Transverse colon (tissue), 4 donors: ENCODE data around the gene ZCCHC3. TPM values are rescaled to one million over a fixed set of nuclear protein-coding genes. Genes with fewer than 3 reads are reported as not detected.

Experiments used
- DNase-seq: peaks from one replicate; pipeline ENCODE4 v3.0.0-alpha.2; 2019
- H3K27ac ChIP-seq, 4 donors: fragments of 200-600 bp; sonication (generic); 2 replicates each; pipeline ENCODE4 v1.5.1; 2016 to 2018; ENCODE audit warnings: inconsistent platforms in 4 of 4
- H3K27me3 ChIP-seq: fragments of 200-600 bp; sonication (generic); 2 replicates; pipeline ENCODE4 v1.5.1; 2017; ENCODE audit warnings: inconsistent platforms
- H3K36me3 ChIP-seq, 4 donors: fragments of 200-600 bp; sonication (generic); 2 replicates each; pipeline ENCODE4 v1.5.1; 2017 to 2019; ENCODE audit warnings: inconsistent platforms in 4 of 4
- H3K4me1 ChIP-seq, 4 donors: fragments of 200-600 bp; sonication (generic); 2 replicates each; pipeline ENCODE4 v1.5.1; 2017 to 2020; ENCODE audit warnings: inconsistent platforms in 4 of 4
- H3K4me3 ChIP-seq, 4 donors: fragments of 200-600 bp; sonication (generic); 1 replicate in 1 of 4; 2 replicates in 3 of 4; pipeline versions ENCODE4 v1.5.1 to v1.6.1; 2017 to 2019; ENCODE audit warnings: inconsistent platforms in 4 of 4
- H3K9me3 ChIP-seq, 2 donors: fragments of 200-600 bp; sonication (generic); 2 replicates each; pipeline ENCODE4 v1.5.1; 2017 to 2019; ENCODE audit warnings: inconsistent platforms in 2 of 2
- CTCF ChIP-seq, 5 experiments: fragments of 200-600 bp in 3 of 5; fragments of 450-650 bp in 2 of 5; sonication (generic) in 3 of 5; IDR thresholded peaks; 1 replicate in 2 of 5; 2 replicates in 3 of 5; pipeline ENCODE4 v1.5.1; 2016 to 2017; ENCODE audit warnings: antibody characterized with exemption in 5 of 5, inconsistent platforms in 3 of 5, mild to moderate bottlenecking in 2 of 5, moderate library complexity in 1 of 5
- EP300 ChIP-seq: sonication (generic); formaldehyde crosslinking; IDR thresholded peaks from one replicate; pipeline ENCODE4 v1.6.1; 2017; ENCODE audit warnings: antibody characterized with exemption, low read depth
- POLR2A ChIP-seq: fragments of 450-650 bp; IDR thresholded peaks from one replicate; pipeline ENCODE4 v1.6.1; 2016; ENCODE audit warnings: antibody characterized with exemption, mild to moderate bottlenecking, moderate library complexity
- POLR2AphosphoS5 ChIP-seq, 3 donors: sonication (generic); formaldehyde crosslinking; IDR thresholded peaks; one replicate each; pipeline ENCODE4 v1.6.1; 2016; ENCODE audit warnings: antibody characterized with exemption in 3 of 3
- WGBS, 2 donors: methylation state at CpG; one replicate each; pipeline ENCODE4 v1.1.5; 2018; ENCODE audit warnings: low coverage in 1 of 2; 5-methylcytosine and 5-hydroxymethylcytosine counted together
- in situ Hi-C, 4 donors: fragments of 200-750 bp; cut with MboI; loops; one replicate each; pipeline versions ENCODE4 v1.15.0 to v1.15.1; 2017; ENCODE audit warnings: low sequenced_read_pairs in 3 of 4, low pct_ligation_motif_present in 1 of 4, low pct_unique_long_range_greater_than_20kb in 1 of 4
- intact Hi-C: fragments of 100-400 bp; cut with DNase I; formaldehyde crosslinking; loops from one replicate; pipeline ENCODE4 v1.15.1; 2023; ENCODE audit warnings: low total_unique reads
- total RNA-seq, 4 donors: library from RNA; depleted of rRNA; stranded (reverse); fragments of >200 nt; gene quantifications; one replicate each; pipeline ENCODE4 v1.1.0, GENCODE V29; 2016

The ZCCHC3 gene
- total RNA-seq, 4 donors from 2014 or later, result 6.6 to 16.0 (median 10.1) TPM

- TF ChIP-seq POLR2A, result peak; percentile 75
- peak; percentile 59 to 86 (median 64) for TF ChIP-seq POLR2AphosphoS5 (IDR thresholded peaks at IDR 0.05)
- no peak for TF ChIP-seq EP300
- in situ Hi-C loops, result no loop called here
- intact Hi-C loops, result no loop called here
These were observed 780 bp downstream of the ZCCHC3 start for GRCh38 chr20:297925-298775.

GRCh38 chr20:298776-299391, 1.5 kb downstream of the ZCCHC3 start:
- H3K9me3 ChIP-seq, result no peaks in the 10 kb centered on the region
- TF ChIP-seq EP300 (no peak), CTCF (IDR thresholded peaks at IDR 0.05) (no peak), POLR2A (no peak), POLR2AphosphoS5 (IDR thresholded peaks at IDR 0.05) (no peak)
- H3K36me3 ChIP-seq, result no peaks in the 10 kb centered on the region
- WGBS, 2 donors, result 3 to 11% methylated on average over 9 to 15 of the region's 15 CpGs
- no peak for DNase-seq
- peaks cover 4 to 36% (median 36%) of the 10 kb centered on the region in 4 donors for H3K4me1 ChIP-seq
- no peaks in the 10 kb centered on the region for H3K27me3 ChIP-seq
- peak overlapping the region; percentile 67 to 96 (median 84) for H3K4me3 ChIP-seq
- H3K27ac ChIP-seq, result peak overlapping the region; percentile 96 to 100 (median 100)
- in situ Hi-C loops (no loop called here), intact Hi-C loops (no loop called here)

More at GRCh38 chr20:297925-298775, 780 bp downstream of the ZCCHC3 start:
- Histone ChIP-seq H3K27me3 (no peaks in the 10 kb centered on the region), H3K36me3 (no peaks in the 10 kb centered on the region), H3K4me3 (peak overlapping the region; percentile 67 to 96 (median 84)), H3K27ac (peak overlapping the region; percentile 96 to 100 (median 100)), H3K4me1 (peaks cover 4 to 36% (median 36%) of the 10 kb centered on the region in 4 donors), H3K9me3 (no peaks in the 10 kb centered on the region)
- DNase-seq, result peak; percentile 84
- 1% methylated on average over 55 of the region's 75 CpGs; no CpG with 5 or more reads in 1 of the 2 donors for WGBS, 2 donors

- intact Hi-C loops, result no loop called here
- peaks cover 4 to 36% (median 36%) of the 10 kb centered on the region in 4 donors for H3K4me1 ChIP-seq
- no peaks in the 10 kb centered on the region for H3K9me3 ChIP-seq
- H3K27me3 ChIP-seq, result no peaks in the 10 kb centered on the region
- TF ChIP-seq EP300, result no peak
- TF ChIP-seq POLR2AphosphoS5 (IDR thresholded peaks at IDR 0.05), result no peak
- WGBS, 2 donors, result 45 to 50% methylated on average over 7 to 10 of the region's 10 CpGs
- peak overlapping the region in 1 of 4 donors; percentile 67 for H3K4me3 ChIP-seq
- in situ Hi-C loops, result no loop called here
- no peaks in the 10 kb centered on the region for H3K36me3 ChIP-seq
- no peak for DNase-seq
- peak overlapping the region in 3 of 4 donors; percentile 4 to 36 (median 11) for H3K27ac ChIP-seq
These were observed 3.1 kb downstream of the ZCCHC3 start for GRCh38 chr20:300345-300990.

- WGBS, 2 donors, result 74 to 87% methylated on average over 10 to 13 of the region's 13 CpGs
- Histone ChIP-seq H3K27ac (no peak overlapping the region), H3K27me3 (no peaks in the 10 kb centered on the region), H3K4me1 (peaks cover 0 to 30% (median 29%) of the 10 kb centered on the region in 4 donors), H3K36me3 (no peaks in the 10 kb centered on the region), H3K9me3 (no peaks in the 10 kb centered on the region), H3K4me3 (no peak overlapping the region)
- in situ Hi-C loops (no loop called here), intact Hi-C loops (no loop called here)
- no peak for DNase-seq
- no peak for TF ChIP-seq POLR2AphosphoS5 (IDR thresholded peaks at IDR 0.05)
- no peak for TF ChIP-seq EP300
These were observed 4.8 kb downstream of the ZCCHC3 start for GRCh38 chr20:301886-302848.

GRCh38 chr20:305745-306144, 8.4 kb downstream of the ZCCHC3 start:
- DNase-seq, result no peak
- no peak overlapping the region for H3K4me3 ChIP-seq
- H3K27ac ChIP-seq, result no peak overlapping the region
- no peaks in the 10 kb centered on the region for H3K36me3 ChIP-seq
- H3K27me3 ChIP-seq, result no peaks in the 10 kb centered on the region
- 60 to 76% methylated on average over 5 to 10 of the region's 11 CpGs for WGBS, 2 donors
- in situ Hi-C loops, result no loop called here
- H3K4me1 ChIP-seq, result peaks cover 0 to 19% (median 7%) of the 10 kb centered on the region in 4 donors
- H3K9me3 ChIP-seq, result no peaks in the 10 kb centered on the region
- TF ChIP-seq CTCF (IDR thresholded peaks at IDR 0.05) (no peak), POLR2AphosphoS5 (IDR thresholded peaks at IDR 0.05) (no peak), EP300 (no peak), POLR2A (no peak)
- intact Hi-C loops, result no loop called here
